Thyroid gland (tissue), 4 donors: ENCODE measurements around the gene TMEM126A. TPM values are rescaled to one million over a fixed set of nuclear protein-coding genes. Genes with fewer than 3 reads are reported as not detected.
"Not testable (repeated sequence)": the region's sequence is repeated elsewhere in the genome, so short reads cannot be mapped to it uniquely, and the experiment has no call there.

Source experiments
- DNase-seq, 2 donors: peaks; one replicate each; pipeline ENCODE4 v3.0.0-alpha.2; 2019
- H3K27ac ChIP-seq, 3 donors: fragments of 200-600 bp; sonication (generic); 1 replicate in 2 of 3; 2 replicates in 1 of 3; pipeline ENCODE4 v1.5.1; 2016 to 2019; ENCODE audit warnings: mild to moderate bottlenecking in 1 of 3, moderate library complexity in 1 of 3
- H3K27me3 ChIP-seq: fragments of 200-600 bp; sonication (generic); one replicate; pipeline ENCODE4 v1.5.1; 2019
- H3K36me3 ChIP-seq, 2 donors: fragments of 200-600 bp; sonication (generic); one replicate each; pipeline ENCODE4 v1.5.1; 2016 to 2019
- H3K4me1 ChIP-seq, 2 donors: fragments of 200-600 bp; sonication (generic); one replicate each; pipeline ENCODE4 v1.5.1; 2017 to 2019
- H3K4me3 ChIP-seq, 3 donors: fragments of 200-600 bp; sonication (generic); replicated peaks in 1 of 3; 1 replicate in 2 of 3; 2 replicates in 1 of 3; pipeline ENCODE4 v1.5.1; 2016; ENCODE audit warnings: mild to moderate bottlenecking in 1 of 3
- H3K9me3 ChIP-seq: fragments of 200-600 bp; sonication (generic); one replicate; pipeline ENCODE4 v1.5.1; 2017
- CTCF ChIP-seq, 6 experiments: fragments of 200-600 bp in 3 of 6; fragments of 450-650 bp in 3 of 6; sonication (generic) in 3 of 6; IDR thresholded peaks; one replicate each; pipeline ENCODE4 v1.5.1; 2016 to 2019; ENCODE audit warnings: antibody characterized with exemption in 6 of 6, mild to moderate bottlenecking in 2 of 6, inconsistent platforms in 1 of 6, moderate library complexity in 1 of 6
- POLR2A ChIP-seq, 2 donors: fragments of 450-650 bp; IDR thresholded peaks; one replicate each; pipeline ENCODE4 v1.6.1; 2017; ENCODE audit warnings: antibody characterized with exemption in 2 of 2, mild to moderate bottlenecking in 2 of 2, moderate library complexity in 1 of 2
- WGBS, 2 donors: methylation state at CpG; one replicate each; pipeline ENCODE4 v1.1.5; 2017; 5-methylcytosine and 5-hydroxymethylcytosine counted together
- intact Hi-C: fragments of 100-400 bp; cut with DNase I; formaldehyde crosslinking; loops from one replicate; pipeline ENCODE4 v1.15.1; 2023
- total RNA-seq, 4 donors: library from RNA; depleted of rRNA; stranded (reverse); fragments of >200 nt; gene quantifications; one replicate each; pipeline ENCODE4 v1.2.3, GENCODE V29; 2016

TMEM126A gene
- total RNA-seq, 4 donors from 2014 or later = 24.1 to 31.7 (median 27.1) TPM

GRCh38 chr11:85651118-85651517, 3.4 kb downstream of the TMEM126A start:
- no peaks in the 10 kb centered on the region for H3K36me3 ChIP-seq
- TF ChIP-seq CTCF (IDR thresholded peaks at IDR 0.05) (no peak), POLR2A (IDR thresholded peaks at IDR 0.05) (no peak)
- intact Hi-C loops = no loop called here
- H3K9me3 ChIP-seq = no peaks in the 10 kb centered on the region
- peaks cover 10 to 16% of the 10 kb centered on the region in 2 donors for H3K4me1 ChIP-seq
- no peak overlapping the region for H3K27ac ChIP-seq
- DNase-seq = no peak
- H3K4me3 ChIP-seq = no peak overlapping the region
- WGBS, 2 donors = 89 to 98% methylated on average over 1 of the region's 1 CpG
- H3K27me3 ChIP-seq = no peaks in the 10 kb centered on the region

GRCh38 chr11:85652786-85653447, 5.2 kb downstream of the TMEM126A start:
- no peaks in the 10 kb centered on the region for H3K36me3 ChIP-seq
- no peak for DNase-seq
- H3K4me1 ChIP-seq = peaks cover 4 to 12% of the 10 kb centered on the region in 2 donors
- no peak overlapping the region for H3K27ac ChIP-seq
- H3K9me3 ChIP-seq = no peaks in the 10 kb centered on the region
- intact Hi-C loops = no loop called here
- TF ChIP-seq POLR2A (IDR thresholded peaks at IDR 0.05) = no peak
- TF ChIP-seq CTCF (IDR thresholded peaks at IDR 0.05) = no peak
- WGBS, 2 donors = 79 to 88% methylated on average over 3 of the region's 3 CpGs
- H3K27me3 ChIP-seq = no peaks in the 10 kb centered on the region
- H3K4me3 ChIP-seq = no peak overlapping the region

- intact Hi-C loops, H3K4me3 ChIP-seq, H3K9me3 ChIP-seq, H3K4me1 ChIP-seq, DNase-seq, H3K27me3 ChIP-seq, H3K36me3 ChIP-seq, H3K27ac ChIP-seq: not testable (repeated sequence)
- WGBS, 2 donors = 97% methylated on average over 4 of the region's 4 CpGs
Measured at GRCh38 chr11:85654343-85654742, 6.6 kb downstream of the TMEM126A start.

GRCh38 chr11:85656777-85657176, 9.0 kb downstream of the TMEM126A start:
- peaks cover 11 to 13% of the 10 kb centered on the region in 2 donors for H3K4me1 ChIP-seq
- TF ChIP-seq CTCF (IDR thresholded peaks at IDR 0.05) = no peak
- no peak for TF ChIP-seq POLR2A (IDR thresholded peaks at IDR 0.05)
- H3K9me3 ChIP-seq = no peaks in the 10 kb centered on the region
- WGBS, 2 donors = 90 to 95% methylated on average over 1 of the region's 1 CpG
- no peaks in the 10 kb centered on the region for H3K27me3 ChIP-seq
- intact Hi-C loops = no loop called here
- no peaks in the 10 kb centered on the region for H3K36me3 ChIP-seq
- no peak overlapping the region for H3K27ac ChIP-seq
- H3K4me3 ChIP-seq = no peak overlapping the region
- no peak for DNase-seq

- intact Hi-C loops = no loop called here
- no peaks in the 10 kb centered on the region for H3K27me3 ChIP-seq
- WGBS, 2 donors = 66 to 67% methylated on average over 1 of the region's 1 CpG
- TF ChIP-seq CTCF (IDR thresholded peaks at IDR 0.05) = no peak
- no peak for TF ChIP-seq POLR2A (IDR thresholded peaks at IDR 0.05)
- peaks cover 14 to 21% of the 10 kb centered on the region in 2 donors for H3K4me1 ChIP-seq
- no peak overlapping the region for H3K4me3 ChIP-seq
- H3K36me3 ChIP-seq = no peaks in the 10 kb centered on the region
- no peak overlapping the region for H3K27ac ChIP-seq
- no peaks in the 10 kb centered on the region for H3K9me3 ChIP-seq
- DNase-seq = no peak
Measured at GRCh38 chr11:85658180-85658579, 10.4 kb downstream of the TMEM126A start.
